Measurements from ENCODE around the gene ARG1.

The ARG1 gene

GRCh38 chr6:131586543-131586942, 13.5 kb downstream of the ARG1 start:
- TF ChIP-seq CTCF (conservative IDR thresholded peaks at IDR 0.05) (no peak), ZFX (IDR thresholded peaks at IDR 0.05) (no peak)

GRCh38 chr6:131587909-131588308, 14.9 kb downstream of the ARG1 start:
- TF ChIP-seq ZFX (IDR thresholded peaks at IDR 0.05) (no peak), CTCF (conservative IDR thresholded peaks at IDR 0.05) (no peak)
- H3K27ac ChIP-seq = no peak overlapping the region

More at GRCh38 chr6:131586543-131586942, 13.5 kb downstream of the ARG1 start:
- no peak overlapping the region for H3K27ac ChIP-seq

GRCh38 chr6:131588643-131589042, 15.6 kb downstream of the ARG1 start:
- H3K27ac ChIP-seq = no peak overlapping the region
- TF ChIP-seq CTCF (conservative IDR thresholded peaks at IDR 0.05) (no peak), ZFX (IDR thresholded peaks at IDR 0.05) (no peak)

- no peak overlapping the region for H3K27ac ChIP-seq
- no peak for TF ChIP-seq CTCF (conservative IDR thresholded peaks at IDR 0.05)
- no peak for TF ChIP-seq ZFX (IDR thresholded peaks at IDR 0.05)
Observed at GRCh38 chr6:131592935-131593334, 19.9 kb downstream of the ARG1 start.

- no peak overlapping the region for H3K27ac ChIP-seq
- no peak for TF ChIP-seq CTCF (conservative IDR thresholded peaks at IDR 0.05)
- TF ChIP-seq ZFX (IDR thresholded peaks at IDR 0.05) = no peak
Observed at GRCh38 chr6:131594074-131594473, 21.0 kb downstream of the ARG1 start.

GRCh38 chr6:131597446-131597845, 24.4 kb downstream of the ARG1 start:
- no peak for TF ChIP-seq ZFX (IDR thresholded peaks at IDR 0.05)
- peak; percentile 54 for TF ChIP-seq CTCF (conservative IDR thresholded peaks at IDR 0.05)
- no peak overlapping the region for H3K27ac ChIP-seq

- no peak overlapping the region for H3K27ac ChIP-seq
- TF ChIP-seq ZFX (IDR thresholded peaks at IDR 0.05) (no peak), CTCF (conservative IDR thresholded peaks at IDR 0.05) (no peak)
Observed at GRCh38 chr6:131600716-131601115, 27.7 kb downstream of the ARG1 start.
